ENCODE measurements around the gene CTBP2. TPM values are rescaled to one million over a fixed set of nuclear protein-coding genes. Genes with fewer than 3 reads are reported as not detected.
A peak's percentile ranks its signal among the peaks of the same experiment; 100 is the strongest.

Gene CTBP2
- total RNA-seq, 1 experiment from 2014 or later = 212 TPM

- H2AK5ac ChIP-seq (ENCODE audit: insufficient read length, low read length) = no peak overlapping the region
- H3K9ac ChIP-seq (ENCODE audit: extremely low read depth, insufficient read length, low read length) = no peak overlapping the region
- H3K4me2 ChIP-seq (ENCODE audit: insufficient read depth, insufficient read length, low read length) = no peak overlapping the region
- H3K27ac Mint-ChIP-seq = peak overlapping the region; percentile 83 to 98 (median 95); a peak in 5 of 7 replicates
- no peaks in the 10 kb centered on the region for H3K9me3 ChIP-seq (ENCODE audit: control insufficient read depth, low read depth, low read length)
- no peak overlapping the region for H3K18ac ChIP-seq (ENCODE audit: insufficient read length, low read depth, low read length)
- no peak overlapping the region for H4K5ac ChIP-seq (ENCODE audit: insufficient read length, low read depth, low read length)
- no peak overlapping the region for H3K56ac ChIP-seq (ENCODE audit: insufficient read length, low read depth, low read length)
- H3K4me3 Mint-ChIP-seq = no peak overlapping the region
- peaks cover 1% of the 10 kb centered on the region; the same call in 1 of the 2 replicates for H3K4me1 ChIP-seq (ENCODE audit: insufficient read depth, low read length)
- H3K9me3 Mint-ChIP-seq = no peaks in the 10 kb centered on the region
- no peaks in the 10 kb centered on the region for H3K27me3 Mint-ChIP-seq (ENCODE audit: low read depth)
- no peak overlapping the region for H4K91ac ChIP-seq (ENCODE audit: insufficient read length, low read depth, low read length)
- H4K20me1 ChIP-seq (ENCODE audit: control insufficient read depth, insufficient read depth, insufficient read length) = peaks cover 4% of the 10 kb centered on the region
- H3K27ac ChIP-seq (ENCODE audit: insufficient read length, low read depth, low read length) = no peak overlapping the region
- H2BK20ac ChIP-seq (ENCODE audit: low read depth, low read length, poor library complexity, severe bottlenecking) = no peak overlapping the region
- no peak for DNase-seq
- no peaks in the 10 kb centered on the region for H3K27me3 ChIP-seq (ENCODE audit: insufficient read depth, low read length)
- no peak overlapping the region for H2BK5ac ChIP-seq (ENCODE audit: insufficient read length, low read length)
- WGBS (ENCODE audit: extremely low coverage, insufficient read length, low lambda C conversion rate) = no CpG with 5 or more reads among the region's 9 CpGs
- peaks cover 68% of the 10 kb centered on the region; the same call in 1 of the 2 replicates for H3K79me2 ChIP-seq (ENCODE audit: insufficient read depth, low read length)
- no peak overlapping the region for H4K8ac ChIP-seq (replicated peaks; ENCODE audit: insufficient read length, low read depth, low read length)
- no peak for TF ChIP-seq CTCF (conservative IDR thresholded peaks at IDR 0.05)
- H2AFZ ChIP-seq (ENCODE audit: low read length) = no peak overlapping the region
- peaks cover 37 to 81% (median 63%) of the 10 kb centered on the region in 3 experiments for H3K36me3 Mint-ChIP-seq (ENCODE audit: insufficient read depth in 1 of 3, low read depth in 3 of 3)
- no peak overlapping the region for H2BK12ac ChIP-seq (ENCODE audit: insufficient read length, low read depth, low read length)
- no peak overlapping the region for H3K14ac ChIP-seq (ENCODE audit: insufficient read depth, low read length)
- no peak overlapping the region for H3K4ac ChIP-seq (ENCODE audit: low read depth, low read length)
- no peaks in the 10 kb centered on the region for H3K23me2 ChIP-seq (ENCODE audit: insufficient read length, low read depth, low read length, poor library complexity, severe bottlenecking)
- no peak overlapping the region for H3T11ph ChIP-seq (ENCODE audit: low read length)
- peaks cover 14% of the 10 kb centered on the region for H3K79me1 ChIP-seq (ENCODE audit: insufficient read depth, low read depth, low read length, poor library complexity, severe bottlenecking)
- H3K23ac ChIP-seq (ENCODE audit: insufficient read length, low read depth, low read length) = no peak overlapping the region
- H2BK15ac ChIP-seq (ENCODE audit: low read depth, low read length) = no peak overlapping the region
- H3K4me1 Mint-ChIP-seq = peaks cover 59% of the 10 kb centered on the region in 2 experiments
- H2BK120ac ChIP-seq (ENCODE audit: low read depth, low read length, poor library complexity, severe bottlenecking) = no peak overlapping the region
These were observed 73.7 kb downstream of the CTBP2 start for GRCh38 chr10:125086691-125087090.
